GM18526 (cell line): Measurements from ENCODE around the gene GRHPR.

Experiments
- POLR2A ChIP-seq: IDR thresholded peaks from 3 replicates; pipeline ENCODE4 v1.6.1; 2011; ENCODE audit not compliant: insufficient read length; ENCODE audit errors: extremely low read depth

GRHPR gene

GRCh38 chr9:37480759-37481158 lies 58.3 kb downstream of the GRHPR start:
- no peak for TF ChIP-seq POLR2A

DNA sequence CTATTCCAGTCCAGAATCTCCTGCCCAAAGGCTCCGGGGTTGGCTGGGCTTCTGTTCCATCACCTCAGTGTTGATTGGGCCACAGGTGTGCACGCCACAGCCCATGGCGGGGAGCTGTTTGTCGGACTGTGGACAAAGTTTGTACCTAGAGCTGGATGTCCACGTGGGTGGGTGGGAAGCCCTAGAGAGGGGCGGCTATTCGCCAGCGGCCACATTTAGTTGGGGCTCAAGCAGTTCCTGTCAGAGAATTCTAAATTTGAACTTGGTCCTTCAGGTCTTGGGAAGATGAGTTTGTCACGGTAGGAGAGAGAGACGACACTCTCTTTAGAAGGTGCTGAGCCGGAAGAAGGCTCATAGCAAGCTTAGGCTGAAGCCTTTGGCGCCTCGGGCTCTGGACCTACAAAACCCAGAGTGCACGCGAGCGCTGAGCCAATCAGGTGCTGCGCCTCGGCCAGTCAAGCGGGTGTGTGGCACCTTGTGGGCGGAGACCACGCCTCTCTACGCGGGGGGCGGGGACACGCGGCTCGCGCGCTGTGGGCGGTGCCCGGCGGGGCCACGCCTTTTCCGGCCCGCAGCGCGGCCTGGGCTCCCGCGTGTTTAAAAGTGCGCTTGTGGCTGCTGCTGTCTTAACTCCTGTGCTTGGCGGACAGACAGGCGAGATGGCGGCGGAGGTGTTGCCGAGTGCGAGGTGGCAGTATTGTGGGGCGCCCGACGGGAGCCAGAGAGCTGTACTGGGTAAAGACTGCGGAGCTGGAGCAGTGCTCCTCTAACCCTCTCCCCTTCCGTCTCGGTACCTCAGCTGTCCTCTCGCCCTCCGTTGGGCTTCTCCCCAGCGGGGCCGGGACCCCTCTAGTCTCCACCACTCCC lies 63.1 kb downstream of the GRHPR start, which contains the start of gene POLR1E:
Gene POLR1E (plus strand): TSS at position 560 of the 867 bp plus-strand sequence. CDS start 100 bp downstream, at position 660.
- peak; percentile 95 for TF ChIP-seq POLR2A

- no peak for TF ChIP-seq POLR2A
Observed at GRCh38 chr9:37486256-37486615, 63.7 kb downstream of the GRHPR start.
